ENCODE results near the gene E4F1.

- no peak for TF ChIP-seq CTCF (IDR thresholded peaks at IDR 0.05)
- no peak for TF ChIP-seq POLR2A (IDR thresholded peaks at IDR 0.05)
Observed at GRCh38 chr16:2183671-2184070, 39.7 kb upstream of the E4F1 start.

All from testis (tissue), 2 donors.